Tongue (tissue), 2 donors: ENCODE results near the gene LTC4S. TPM values are rescaled to one million over a fixed set of nuclear protein-coding genes. Genes with fewer than 3 reads are reported as not detected.

ENCODE experiments used
- DNase-seq: peaks from one replicate; pipeline ENCODE4 v3.0.0-alpha.2; 2015
- total RNA-seq: library from RNA; depleted of rRNA; stranded (reverse); fragments of >200 nt; gene quantifications from one replicate; pipeline ENCODE4 v1.2.3, GENCODE V29; 2014

Gene LTC4S
- total RNA-seq, 1 donor from 2014 or later: not detected

GRCh38 chr5:179795863-179796833, 2.4 kb downstream of the LTC4S start:
- DNase-seq: peak; percentile 86

- DNase-seq: no peak
These were observed 3.3 kb downstream of the LTC4S start for GRCh38 chr5:179796877-179797608.

- DNase-seq: no peak
These were observed 4.0 kb downstream of the LTC4S start for GRCh38 chr5:179797741-179798140.

GRCh38 chr5:179798144-179798770, 4.5 kb downstream of the LTC4S start:
- DNase-seq: no peak

GRCh38 chr5:179798771-179799643, 5.2 kb downstream of the LTC4S start:
- DNase-seq: no peak

GRCh38 chr5:179799644-179799973, 5.8 kb downstream of the LTC4S start:
- DNase-seq: no peak

GRCh38 chr5:179800071-179800695, 6.4 kb downstream of the LTC4S start:
- DNase-seq: no peak

GRCh38 chr5:179800696-179801201, 7.0 kb downstream of the LTC4S start:
- DNase-seq: no peak

- DNase-seq: peak; percentile 77
These were observed 7.8 kb downstream of the LTC4S start for GRCh38 chr5:179801304-179802206.

GRCh38 chr5:179802207-179802883, 8.6 kb downstream of the LTC4S start:
- DNase-seq: no peak

GRCh38 chr5:179802950-179803562, 9.3 kb downstream of the LTC4S start:
- no peak for DNase-seq

GRCh38 chr5:179803651-179804554, 10.1 kb downstream of the LTC4S start:
- no peak for DNase-seq

- no peak for DNase-seq
These were observed 10.8 kb downstream of the LTC4S start for GRCh38 chr5:179804555-179804947.

GRCh38 chr5:179805070-179805528, 11.3 kb downstream of the LTC4S start:
- DNase-seq: no peak

- peak; percentile 44 for DNase-seq
These were observed 11.9 kb downstream of the LTC4S start for GRCh38 chr5:179805529-179806249.

- peak; percentile 89 for DNase-seq
These were observed 12.7 kb downstream of the LTC4S start, which contains the start of gene MGAT4B for GRCh38 chr5:179806250-179807048. TSS of gene MGAT4B (minus strand) at chr5:179806866. CDS start at chr5:179806583, 283 bp downstream.
